HCT116 (cell line): ENCODE measurements around the gene SMARCA4. TPM values are rescaled to one million over a fixed set of nuclear protein-coding genes. Genes with fewer than 3 reads are reported as not detected.

Experiments used
- ATAC-seq: fragments of 200-7000 bp; cut with Tn5 transposase; 2 replicates; pipeline ENCODE4 v1.9.1; 2020; ENCODE audit warnings: mild to moderate bottlenecking, moderate library complexity
- BruUV-seq: library from RNA; stranded (reverse); fragments of 400-500 nt; replicated peaks from 2 replicates; lab custom pipeline; 2021; lab: Mats Ljungman, UMichigan
- CTCF ChIA-PET: fragments of 300-600 bp; sonication (Branson Sonifier 250); formaldehyde crosslinking; loops from one replicate; lab custom pipeline; 2021; ENCODE audit warnings: antibody characterized with exemption; lab: Charles Lee
- POLR2A ChIA-PET: fragments of 300-600, 350-600 bp; sonication (Branson Sonifier 250); formaldehyde crosslinking; loops from one replicate; lab custom pipeline; 2021; ENCODE audit warnings: antibody characterized with exemption; lab: Charles Lee
- RAD21 ChIA-PET, 2 experiments: fragments of 300-600 bp; sonication (Branson Sonifier 250); formaldehyde crosslinking; loops; one replicate each; lab custom pipeline; 2023; ENCODE audit warnings: low total read pairs in 2 of 2; ENCODE audit not compliant: uncharacterized antibody in 2 of 2, unreplicated experiment in 2 of 2, low non-redundant PET in 1 of 2; lab: Charles Lee
- DNase-seq: peaks from one replicate; pipeline ENCODE4 v3.0.0-alpha.2; 2010; ENCODE audit warnings: low read depth, low spot score
- H2AFZ ChIP-seq: fragments of 200-600 bp; shearing (Covaris generic), sonication (generic); 2 replicates; pipeline ENCODE4 v1.6.1; 2017; ENCODE audit warnings: low read depth, mixed run types, mixed read lengths, antibody characterized with exemption, low read length; ENCODE audit not compliant: poor library complexity, severe bottlenecking
- H3K27ac ChIP-seq: 2 replicates; pipeline ENCODE4 v1.5.1; 2012; ENCODE audit warnings: low read depth, low read length
- H3K27me3 ChIP-seq: fragments of 200-600 bp; sonication (generic); 2 replicates; pipeline ENCODE4 v1.6.1; 2016; ENCODE audit warnings: mixed run types, low read length, mixed read lengths; ENCODE audit not compliant: insufficient read depth
- H3K36me3 ChIP-seq, 2 experiments: fragments of 200-500 bp in 1 of 2; fragments of 200-600 bp in 1 of 2; sonication (Bioruptor generic) in 1 of 2; sonication (generic) in 1 of 2; 2 replicates each; pipeline versions ENCODE4 v1.5.1 to v1.6.1; 2014 to 2016; ENCODE audit warnings: low read length in 2 of 2, inconsistent platforms in 1 of 2, mixed read lengths in 1 of 2, mixed run types in 1 of 2; ENCODE audit not compliant: insufficient read depth in 2 of 2, control insufficient read depth in 1 of 2
- H3K4me1 ChIP-seq, 2 experiments: fragments of 200-600 bp in 1 of 2; sonication (generic) in 1 of 2; 2 replicates each; pipeline versions ENCODE4 v1.5.1 to v1.6.1; 2012 to 2017; ENCODE audit warnings: low read length in 2 of 2, inconsistent platforms in 1 of 2, mild to moderate bottlenecking in 1 of 2, mixed read lengths in 1 of 2, mixed run types in 1 of 2, moderate library complexity in 1 of 2; ENCODE audit not compliant: insufficient read depth in 2 of 2, control insufficient read depth in 1 of 2
- H3K4me2 ChIP-seq: fragments of 200-600 bp; sonication (generic); 2 replicates; pipeline ENCODE4 v1.6.1; 2017; ENCODE audit warnings: mixed run types, low read length, mixed read lengths
- H3K4me3 ChIP-seq, 2 experiments: fragments of 200-600 bp in 1 of 2; sonication (generic) in 1 of 2; replicated peaks in 1 of 2; 2 replicates each; pipeline ENCODE4 v1.5.1; 2011 to 2016; ENCODE audit warnings: low read length in 2 of 2, control low read depth in 1 of 2, low read depth in 1 of 2, mild to moderate bottlenecking in 1 of 2, mixed read lengths in 1 of 2, mixed run types in 1 of 2
- H3K79me2 ChIP-seq: fragments of 200-600 bp; sonication (generic); 2 replicates; pipeline ENCODE4 v1.6.1; 2017; ENCODE audit warnings: mild to moderate bottlenecking, mixed run types, low read length, moderate library complexity, mixed read lengths; ENCODE audit not compliant: insufficient read depth
- H3K9ac ChIP-seq: fragments of 200-600 bp; sonication (generic); 2 replicates; pipeline ENCODE4 v1.6.1; 2016; ENCODE audit warnings: low read length, mixed read lengths
- H3K9me2 ChIP-seq: fragments of 200-600 bp; sonication (generic), shearing (Covaris generic); 2 replicates; pipeline ENCODE4 v1.6.1; 2017; ENCODE audit warnings: mixed run types, mild to moderate bottlenecking, moderate library complexity; ENCODE audit not compliant: insufficient read depth
- H3K9me3 ChIP-seq, 2 experiments: fragments of 200-500 bp in 1 of 2; fragments of 200-600 bp in 1 of 2; sonication (Bioruptor generic) in 1 of 2; sonication (generic) in 1 of 2; 2 replicates each; pipeline ENCODE4 v1.6.1; 2014 to 2017; ENCODE audit warnings: low read length in 2 of 2, mixed read lengths in 2 of 2, inconsistent platforms in 1 of 2, low read depth in 1 of 2, mild to moderate bottlenecking in 1 of 2, mixed run types in 1 of 2, moderate library complexity in 1 of 2; ENCODE audit not compliant: control insufficient read depth in 1 of 2, insufficient read depth in 1 of 2
- H4K20me1 ChIP-seq: fragments of 200-600 bp; sonication (generic), shearing (Covaris generic); 2 replicates; pipeline ENCODE4 v1.6.1; 2017; ENCODE audit warnings: mixed run types, mild to moderate bottlenecking, moderate library complexity; ENCODE audit not compliant: insufficient read depth
- EGR1 ChIP-seq: IDR thresholded peaks from 2 replicates; pipeline ENCODE4 v1.6.1; 2012; ENCODE audit warnings: low read depth
- EZH2 ChIP-seq: fragments of 200-600 bp; sonication (generic); IDR thresholded peaks from 2 replicates; pipeline ENCODE4 v1.6.1; 2017; ENCODE audit warnings: antibody characterized with exemption, mixed run types
- EZH2phosphoT487 ChIP-seq: fragments of 200-600 bp; IDR thresholded peaks from 2 replicates; pipeline ENCODE4 v1.6.1; 2018; ENCODE audit warnings: antibody characterized with exemption, borderline replicate concordance
- JUND ChIP-seq: IDR thresholded peaks from 2 replicates; pipeline ENCODE4 v1.6.1; 2012
- POLR2AphosphoS5 ChIP-seq: IDR thresholded peaks from 2 replicates; pipeline ENCODE4 v1.6.1; 2011; ENCODE audit warnings: mild to moderate bottlenecking, low read depth, low read length, moderate library complexity
- REST ChIP-seq: IDR thresholded peaks from 2 replicates; pipeline ENCODE4 v1.6.1; 2012; ENCODE audit warnings: low read depth
- SIN3A ChIP-seq: IDR thresholded peaks from 2 replicates; pipeline ENCODE4 v1.6.1; 2012; ENCODE audit warnings: low read depth
- SP1 ChIP-seq: IDR thresholded peaks from 2 replicates; pipeline ENCODE4 v1.6.1; 2012; ENCODE audit warnings: low read depth
- YY1 ChIP-seq: IDR thresholded peaks from 2 replicates; pipeline ENCODE4 v1.6.1; 2011; ENCODE audit warnings: low read length, low read depth, moderate library complexity, mild to moderate bottlenecking; ENCODE audit not compliant: insufficient replicate concordance; ENCODE audit errors: extremely low read depth
- ZFX ChIP-seq: fragments of 450-650 bp; IDR thresholded peaks from 2 replicates; pipeline ENCODE4 v1.6.1; 2017
- ZNF274 ChIP-seq: fragments of 200-500 bp; sonication (Bioruptor generic); IDR thresholded peaks from 2 replicates; pipeline ENCODE4 v1.6.1; 2014; ENCODE audit warnings: mild to moderate bottlenecking, low read depth, low read length, inconsistent platforms
- intact Hi-C: fragments of 100-400 bp; cut with micrococcal nuclease; formaldehyde crosslinking; loops from 2 replicates; pipeline ENCODE4 v1.10.0; 2022
- total RNA-seq: library from RNA; stranded (reverse); gene quantifications from one replicate; pipeline ENCODE4 v1.2.1, GENCODE V29; 2021; ENCODE audit not compliant: unreplicated experiment

Gene SMARCA4
- total RNA-seq, 1 experiment from 2014 or later, result 116 TPM

DNA sequence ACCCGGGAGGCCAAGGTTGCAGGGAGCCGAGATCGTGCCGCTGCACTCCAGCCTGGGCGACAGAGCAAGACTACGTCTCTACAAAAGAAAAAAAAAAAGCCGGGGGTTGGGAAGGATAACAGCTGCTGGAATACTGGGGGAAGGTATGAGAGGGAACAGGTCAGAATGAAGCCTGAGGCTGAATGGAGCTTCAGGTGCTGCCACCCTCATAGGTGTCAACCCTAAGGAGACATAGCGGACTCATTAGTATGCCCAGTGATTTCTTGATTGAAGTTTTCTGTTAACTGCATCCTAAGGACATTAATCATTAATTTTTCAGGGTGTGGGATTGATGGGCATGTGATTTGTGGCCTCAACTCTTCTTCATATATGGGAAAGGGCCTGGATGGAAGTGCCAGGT is 6.0 kb downstream of the SMARCA4 start:
- no TSS peak for BruUV-seq
- H3K4me1 ChIP-seq, result peaks cover 25 to 39% of the 10 kb centered on the region in 2 experiments
- DNase-seq (no peak), ATAC-seq (no peak)
- no peak overlapping the region for H3K4me3 ChIP-seq
- no peaks in the 10 kb centered on the region for H3K9me3 ChIP-seq
- peaks cover 13% of the 10 kb centered on the region; the same call in 1 of the 2 replicates for H4K20me1 ChIP-seq
- ChIA-PET POLR2A (interaction anchor here (0.6 to 0.9 kb wide), 2 partner anchors 27 to 463 kb away, joined by 3 read pairs; no protein-coding TSS in a partner anchor), CTCF (interaction anchor here (1.1 kb wide), 1 partner anchor 25 kb away, joined by 4 read pairs; no protein-coding TSS in a partner anchor)
- peaks cover under 1 to 6% of the 10 kb centered on the region in 2 experiments; a peak in 2 of 4 replicates for H3K36me3 ChIP-seq
- peaks cover 98% of the 10 kb centered on the region for H3K79me2 ChIP-seq
- H3K9ac ChIP-seq, result no peak overlapping the region
- TF ChIP-seq ZNF274 (no peak), POLR2AphosphoS5 (no peak), ZFX (no peak), EZH2phosphoT487 (no peak), JUND (no peak), YY1 (no peak), SP1 (no peak), EGR1 (no peak), SIN3A (no peak), EZH2 (no peak), REST (no peak)
- TF ChIP-seq, all 23 proteins: peak for 0
- RAD21 ChIA-PET, result no interaction called here
- H3K9me2 ChIP-seq, result no peaks in the 10 kb centered on the region
- no peaks in the 10 kb centered on the region for H3K27me3 ChIP-seq
- H3K4me2 ChIP-seq, result no peak overlapping the region
- intact Hi-C loops, result no loop called here
- H2AFZ ChIP-seq, result no peak overlapping the region
- no peak overlapping the region for H3K27ac ChIP-seq
